ENCODE measurements around the gene LGMN. TPM values are rescaled to one million over a fixed set of nuclear protein-coding genes. Genes with fewer than 3 reads are reported as not detected.

LGMN gene
- total and polyA plus RNA-seq, 2 of the 8 experiments (the other 6 are each of a cell fraction or from before 2014, with no cell fraction given): 57.4 to 83.4 TPM

- no peak overlapping the region for H3K14ac ChIP-seq (ENCODE audit: insufficient read length)
- no peak overlapping the region for H3K23ac ChIP-seq (ENCODE audit: insufficient read length)
- H4K8ac ChIP-seq (ENCODE audit: extremely low read depth, insufficient read depth, low read length): no peak overlapping the region
- 98% methylated on average over 5 of the region's 5 CpGs; no CpG with 5 or more reads in 1 of the 2 experiments for WGBS, 2 experiments (ENCODE audit: extremely low coverage in 1 of 2, insufficient coverage in 1 of 2, insufficient read length in 1 of 2, insufficient replicate concordance in 2 of 2, low coverage in 1 of 2, low lambda C conversion rate in 2 of 2, missing lambda C conversion rate in 1 of 2)
- no peak overlapping the region for H2BK5ac ChIP-seq (ENCODE audit: low read depth, low read length)
- TF ChIP-seq SIN3A (conservative IDR thresholded peaks at IDR 0.05 in 1 of 2, IDR thresholded peaks at IDR 0.05 in 1 of 2; ENCODE audit: low read depth in 1 of 2, low read length in 2 of 2): no peak
- H2BK120ac ChIP-seq (replicated peaks; ENCODE audit: low read depth, low read length): no peak overlapping the region
- H4K20me1 ChIP-seq (replicated peaks in 1 of 2; ENCODE audit: control insufficient read depth in 1 of 2, insufficient read depth in 2 of 2, low read length in 2 of 2): no peaks in the 10 kb centered on the region
- peaks cover 0 to 14% of the 10 kb centered on the region in 2 experiments; a peak in 2 of 4 replicates for H3K79me2 ChIP-seq (ENCODE audit: control insufficient read depth in 1 of 2, insufficient read depth in 2 of 2, low read length in 2 of 2)
- no peak overlapping the region for H3K27ac ChIP-seq (ENCODE audit: low read depth, low read length)
- peaks cover 0 to 3% (median 2%) of the 10 kb centered on the region in 4 experiments; a peak in 2 of 7 replicates for H3K4me1 ChIP-seq (replicated peaks in 1 of 4; ENCODE audit: control insufficient read depth in 3 of 4, insufficient read depth in 4 of 4, low read length in 3 of 4)
- H2BK20ac ChIP-seq (ENCODE audit: low read length): no peak overlapping the region
- H2BK15ac ChIP-seq (ENCODE audit: low read length): no peak overlapping the region
- CTCF ChIA-PET (ENCODE audit: partially characterized antibody): interaction anchor here (0.6 to 2.6 kb wide), 5 partner anchors 11 to 64 kb away, joined by 3 to 10 read pairs (median 3); no protein-coding TSS in a partner anchor
- H3K9ac ChIP-seq (replicated peaks in 1 of 4; ENCODE audit: extremely low read depth in 1 of 4, low read depth in 3 of 4, low read length in 3 of 4): no peak overlapping the region
- POLR2A ChIA-PET (ENCODE audit: partially characterized antibody): no interaction called here
- no peak overlapping the region for H3K18ac ChIP-seq (ENCODE audit: extremely low read depth, low read length)
- no peak overlapping the region for H4K91ac ChIP-seq (replicated peaks; ENCODE audit: insufficient read length, low read length)
- H4K5ac ChIP-seq (ENCODE audit: insufficient read length, low read depth, low read length): no peak overlapping the region
- no peak overlapping the region for H3K4me3 ChIP-seq (ENCODE audit: extremely low read depth in 1 of 4, insufficient read depth in 2 of 4, low read depth in 3 of 4, low read length in 4 of 4)
- no peak for FAIRE-seq
- H3K23me2 ChIP-seq (ENCODE audit: low read depth, low read length): peaks cover 6% of the 10 kb centered on the region; the same call in 1 of the 2 replicates
- no peak overlapping the region for H2BK12ac ChIP-seq (ENCODE audit: low read depth, low read length)
- H3K79me1 ChIP-seq (ENCODE audit: low read depth, low read length): no peaks in the 10 kb centered on the region
- no peak for DNase-seq (ENCODE audit: low read depth in 1 of 2, low spot score in 2 of 2)
- peaks cover 0 to 3% (median 0%) of the 10 kb centered on the region in 4 experiments; a peak in 2 of 7 replicates for H3K27me3 ChIP-seq (replicated peaks in 1 of 4; ENCODE audit: control insufficient read depth in 3 of 4, extremely low read depth in 1 of 4, insufficient read depth in 3 of 4, low read length in 3 of 4)
- H2AK5ac ChIP-seq (ENCODE audit: low read depth, low read length): no peak overlapping the region
- no peaks in the 10 kb centered on the region for H3K36me3 ChIP-seq (ENCODE audit: control insufficient read depth in 2 of 4, insufficient read depth in 4 of 4, low read length in 3 of 4)
- H3K4me2 ChIP-seq (ENCODE audit: insufficient read depth in 1 of 2, low read depth in 2 of 2, low read length in 2 of 2): no peak overlapping the region
- no peaks in the 10 kb centered on the region for H3K9me3 ChIP-seq (ENCODE audit: insufficient read depth in 2 of 2, low read depth in 1 of 2, low read length in 1 of 2)
- no peak overlapping the region for H2AFZ ChIP-seq (ENCODE audit: low read length)
- H3K56ac ChIP-seq (replicated peaks; ENCODE audit: insufficient read length, low read depth, low read length): no peak overlapping the region
- H3K4ac ChIP-seq (replicated peaks; ENCODE audit: insufficient read length, low read depth, low read length): no peak overlapping the region
These were observed 2.6 kb upstream of the LGMN start for GRCh38 chr14:92750994-92751400.

All from H1 (cell line).